Measurements from ENCODE around the gene ZC3H6.
A peak's percentile ranks its signal among the peaks of the same experiment; 100 is the strongest.
"Not testable (repeated sequence)": the region's sequence is repeated elsewhere in the genome, so short reads cannot be mapped to it uniquely, and the experiment has no call there.

ZC3H6 gene

GRCh38 chr2:112276954-112277353, 1.6 kb downstream of the ZC3H6 start:
- H3K4me3 ChIP-seq (ENCODE audit: low read depth in 1 of 2, low read length in 1 of 2) = peak overlapping the region; percentile 82 to 97
- peaks cover 8 to 13% of the 10 kb centered on the region in 2 experiments for H3K4me1 ChIP-seq (ENCODE audit: control insufficient read depth in 1 of 2, insufficient read depth in 1 of 2, low read depth in 1 of 2, low read length in 1 of 2)
- no peaks in the 10 kb centered on the region for H3K9me3 ChIP-seq
- H3K27ac ChIP-seq = no peak overlapping the region
- TF ChIP-seq, protein P1, sequence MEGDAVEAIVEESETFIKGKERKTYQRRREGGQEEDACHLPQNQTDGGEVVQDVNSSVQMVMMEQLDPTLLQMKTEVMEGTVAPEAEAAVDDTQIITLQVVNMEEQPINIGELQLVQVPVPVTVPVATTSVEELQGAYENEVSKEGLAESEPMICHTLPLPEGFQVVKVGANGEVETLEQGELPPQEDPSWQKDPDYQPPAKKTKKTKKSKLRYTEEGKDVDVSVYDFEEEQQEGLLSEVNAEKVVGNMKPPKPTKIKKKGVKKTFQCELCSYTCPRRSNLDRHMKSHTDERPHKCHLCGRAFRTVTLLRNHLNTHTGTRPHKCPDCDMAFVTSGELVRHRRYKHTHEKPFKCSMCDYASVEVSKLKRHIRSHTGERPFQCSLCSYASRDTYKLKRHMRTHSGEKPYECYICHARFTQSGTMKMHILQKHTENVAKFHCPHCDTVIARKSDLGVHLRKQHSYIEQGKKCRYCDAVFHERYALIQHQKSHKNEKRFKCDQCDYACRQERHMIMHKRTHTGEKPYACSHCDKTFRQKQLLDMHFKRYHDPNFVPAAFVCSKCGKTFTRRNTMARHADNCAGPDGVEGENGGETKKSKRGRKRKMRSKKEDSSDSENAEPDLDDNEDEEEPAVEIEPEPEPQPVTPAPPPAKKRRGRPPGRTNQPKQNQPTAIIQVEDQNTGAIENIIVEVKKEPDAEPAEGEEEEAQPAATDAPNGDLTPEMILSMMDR (IDR thresholded peaks at IDR 0.05) = no peak
- no peaks in the 10 kb centered on the region for H3K36me3 ChIP-seq
- no peaks in the 10 kb centered on the region for H3K27me3 ChIP-seq

DNA sequence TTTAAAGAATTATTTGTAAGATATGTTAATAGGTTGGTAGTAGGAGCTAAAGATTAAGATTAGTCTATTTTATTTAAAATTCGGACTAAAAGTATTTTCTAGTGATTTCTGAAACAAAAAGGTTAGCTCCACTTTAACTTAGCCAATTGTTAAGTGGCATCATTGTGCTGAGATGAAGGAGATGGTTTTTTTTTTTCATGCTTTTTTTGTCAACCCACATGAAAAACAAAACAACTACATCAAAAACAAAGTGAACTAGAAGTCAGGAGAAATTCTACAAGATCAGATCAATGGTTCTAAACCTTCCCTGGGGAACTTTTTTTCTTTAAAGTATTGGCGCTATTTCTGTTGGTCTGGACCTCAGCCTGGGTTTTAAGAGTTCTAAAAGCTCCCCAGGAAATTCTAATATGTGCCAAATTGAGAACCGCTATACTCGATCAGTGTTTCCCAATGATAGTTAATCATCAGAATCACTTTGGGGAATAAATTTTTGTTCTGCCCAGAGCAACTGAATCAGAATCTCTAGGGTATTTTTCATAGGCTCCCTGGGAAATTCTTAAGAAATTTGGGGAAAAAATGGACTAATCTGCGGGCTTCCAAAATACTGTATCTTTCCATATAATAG, 2.3 kb downstream of the ZC3H6 start:
- H3K4me1 ChIP-seq (ENCODE audit: control insufficient read depth in 1 of 2, insufficient read depth in 1 of 2, low read depth in 1 of 2, low read length in 1 of 2) = peaks cover 8 to 13% of the 10 kb centered on the region in 2 experiments
- no peaks in the 10 kb centered on the region for H3K9me3 ChIP-seq
- TF ChIP-seq, protein P1 (IDR thresholded peaks at IDR 0.05) = no peak
- no peak overlapping the region for H3K4me3 ChIP-seq (ENCODE audit: low read depth in 1 of 2, low read length in 1 of 2)
- no peak overlapping the region for H3K27ac ChIP-seq
- H3K36me3 ChIP-seq = no peaks in the 10 kb centered on the region
- no peaks in the 10 kb centered on the region for H3K27me3 ChIP-seq

DNA sequence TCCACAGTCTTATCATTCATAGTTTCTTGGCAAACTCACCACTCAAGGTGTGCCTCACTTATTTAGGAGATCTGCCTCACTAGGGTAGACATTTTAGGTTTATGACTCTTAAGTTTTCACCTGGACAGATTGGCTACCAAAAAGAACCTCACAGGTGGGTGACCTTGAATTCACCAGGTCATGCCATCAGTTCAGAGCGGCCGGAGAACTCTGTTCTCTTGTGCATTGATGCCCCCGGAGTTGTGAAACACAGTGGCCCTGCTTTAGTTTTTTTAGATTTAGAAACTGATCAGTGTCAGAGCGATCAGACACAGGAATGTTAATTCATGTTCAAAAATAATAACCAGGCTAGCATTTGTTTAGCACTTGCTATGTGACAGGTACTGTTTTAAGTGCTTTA, 6.7 kb downstream of the ZC3H6 start:
- not testable (repeated sequence) for H3K27ac ChIP-seq; H3K4me3 ChIP-seq (ENCODE audit: low read depth in 1 of 2, low read length in 1 of 2); H3K9me3 ChIP-seq; H3K4me1 ChIP-seq (ENCODE audit: control insufficient read depth in 1 of 2, insufficient read depth in 1 of 2, low read depth in 1 of 2, low read length in 1 of 2); H3K27me3 ChIP-seq; H3K36me3 ChIP-seq

DNA sequence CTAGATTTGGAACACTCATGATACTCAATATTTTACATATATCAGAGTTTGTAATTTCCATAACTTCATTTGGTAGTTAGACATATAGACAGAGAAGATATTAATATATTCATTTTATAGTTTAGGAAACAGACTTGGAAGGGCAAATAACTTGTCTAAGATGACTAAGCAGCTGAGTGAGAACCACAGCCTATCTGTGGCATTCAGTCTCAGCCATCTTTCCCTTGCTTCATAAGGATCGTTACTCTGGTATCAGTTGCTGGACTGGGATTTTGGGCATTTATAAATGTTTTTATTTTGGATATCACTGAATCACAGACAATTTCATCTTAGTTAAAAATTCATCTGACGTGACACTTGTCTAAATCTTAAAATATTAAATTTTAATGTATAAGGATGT, 8.1 kb downstream of the ZC3H6 start:
- not testable (repeated sequence) for H3K9me3 ChIP-seq; H3K27me3 ChIP-seq; H3K4me3 ChIP-seq (ENCODE audit: low read depth in 1 of 2, low read length in 1 of 2); H3K4me1 ChIP-seq (ENCODE audit: control insufficient read depth in 1 of 2, insufficient read depth in 1 of 2, low read depth in 1 of 2, low read length in 1 of 2); H3K27ac ChIP-seq; H3K36me3 ChIP-seq

DNA sequence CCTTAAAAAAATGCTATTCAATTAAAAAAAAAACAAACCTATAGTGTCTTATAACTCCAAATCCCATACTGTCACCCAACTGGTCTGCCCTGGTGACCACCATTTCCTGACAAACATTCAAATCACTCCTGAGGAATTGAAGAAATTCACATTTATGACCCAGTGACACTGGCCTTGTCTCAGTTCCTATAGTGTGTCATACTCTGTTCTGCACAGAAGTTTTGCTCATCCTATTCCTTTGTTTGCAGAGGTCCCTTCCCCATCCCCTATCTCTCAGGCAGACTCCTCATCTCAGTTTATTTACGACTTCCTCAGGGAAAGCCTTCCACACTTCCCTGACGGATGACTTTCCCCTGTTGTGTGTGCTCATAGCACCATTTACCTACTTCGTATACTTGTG, 14.7 kb downstream of the ZC3H6 start:
- Histone ChIP-seq H3K9me3 (no peaks in the 10 kb centered on the region), H3K27me3 (no peaks in the 10 kb centered on the region), H3K27ac (no peak overlapping the region), H3K4me1 (ENCODE audit: control insufficient read depth in 1 of 2, insufficient read depth in 1 of 2, low read depth in 1 of 2, low read length in 1 of 2) (no peaks in the 10 kb centered on the region), H3K36me3 (no peaks in the 10 kb centered on the region), H3K4me3 (ENCODE audit: low read depth in 1 of 2, low read length in 1 of 2) (no peak overlapping the region)
- TF ChIP-seq, protein P1 (IDR thresholded peaks at IDR 0.05) = no peak

DNA sequence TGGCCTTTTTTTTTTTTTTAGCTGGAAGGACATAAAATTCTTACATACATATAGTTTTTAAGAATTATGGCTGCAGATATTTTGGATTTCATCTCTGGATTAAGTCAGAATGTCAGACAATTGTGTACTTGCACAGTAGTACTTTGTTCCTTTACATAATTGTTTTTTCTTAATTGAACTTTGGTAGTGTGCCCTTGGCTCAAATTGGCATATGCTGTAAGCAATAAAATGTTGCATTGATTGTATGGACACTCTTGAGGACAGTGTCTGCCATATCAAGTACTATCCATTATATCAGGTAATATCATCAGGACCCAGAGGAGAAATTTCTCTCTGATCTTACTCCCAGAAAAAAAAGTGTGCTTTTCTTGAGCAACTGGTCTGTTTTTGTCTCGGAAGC, 15.3 kb downstream of the ZC3H6 start:
- H3K36me3 ChIP-seq = no peaks in the 10 kb centered on the region

More for the DNA sequence above, 15.3 kb downstream of the ZC3H6 start:
- no peaks in the 10 kb centered on the region for H3K27me3 ChIP-seq
- H3K4me1 ChIP-seq (ENCODE audit: control insufficient read depth in 1 of 2, insufficient read depth in 1 of 2, low read depth in 1 of 2, low read length in 1 of 2) = no peaks in the 10 kb centered on the region
- TF ChIP-seq, protein P1 (IDR thresholded peaks at IDR 0.05) = no peak
- H3K27ac ChIP-seq = no peak overlapping the region
- no peaks in the 10 kb centered on the region for H3K9me3 ChIP-seq
- no peak overlapping the region for H3K4me3 ChIP-seq (ENCODE audit: low read depth in 1 of 2, low read length in 1 of 2)
